ENCODE results near the gene SLC44A4. TPM values are rescaled to one million over a fixed set of nuclear protein-coding genes. Genes with fewer than 3 reads are reported as not detected.

SLC44A4 gene
- total and polyA plus RNA-seq, 9 of the 15 experiments (the other 6 are each of a cell fraction or from before 2014, with no cell fraction given): 7.9 to 18.6 (median 11.2) TPM

DNA sequence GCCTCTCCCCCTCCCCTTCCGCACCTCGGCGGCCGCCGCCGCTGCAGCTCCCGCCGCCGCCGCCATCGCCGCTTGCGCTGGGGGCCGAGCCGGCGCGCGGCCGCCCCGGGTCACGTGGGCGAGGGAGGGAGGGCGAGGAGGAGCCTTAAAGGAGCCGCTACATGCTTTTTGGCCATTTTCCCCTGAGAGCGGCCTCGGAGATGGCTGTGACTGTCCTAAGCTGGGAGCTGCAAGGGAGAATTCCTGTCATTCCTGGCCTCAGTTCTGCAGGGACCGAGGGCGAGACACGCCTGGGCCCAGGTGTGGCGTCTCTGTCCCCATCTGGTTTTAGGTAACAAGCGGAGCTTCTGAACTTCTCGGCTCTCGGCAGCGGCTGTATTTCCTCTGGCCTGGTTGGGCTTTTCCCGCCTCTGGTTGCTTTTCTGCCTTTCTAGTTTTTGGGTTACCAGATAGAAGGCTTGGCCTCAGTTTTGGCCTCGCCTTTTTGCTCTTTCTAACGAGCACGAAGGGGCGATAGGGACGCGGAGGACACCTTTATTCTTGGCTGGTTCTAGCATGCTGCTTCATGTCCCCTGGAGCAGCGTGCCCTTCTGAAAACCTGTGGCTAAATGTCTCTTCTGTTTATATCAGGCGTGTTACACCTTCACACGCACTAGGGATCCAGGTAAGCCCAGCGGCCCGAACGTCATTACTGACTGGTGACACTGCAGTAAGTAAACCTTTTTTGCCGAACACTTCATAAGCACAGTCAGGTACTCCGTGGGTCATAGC, 19.0 kb upstream of the SLC44A4 start, which contains the start of gene EHMT2 (continued):
- TF ChIP-seq RBBP5 (IDR thresholded peaks at IDR 0.05; ENCODE audit: borderline replicate concordance, insufficient read depth, low read length, poor library complexity, severe bottlenecking): peak; percentile 81
- no peak for TF ChIP-seq MAFK (IDR thresholded peaks at IDR 0.05; ENCODE audit: low read length)
- TF ChIP-seq TCFL5 (CRISPR knock-in tag; conservative IDR thresholded peaks at IDR 0.05): no peak
- no peak for TF ChIP-seq ZNF76 (CRISPR knock-in tag; IDR thresholded peaks at IDR 0.05; ENCODE audit: borderline replicate concordance)
- TF ChIP-seq, protein P1, sequence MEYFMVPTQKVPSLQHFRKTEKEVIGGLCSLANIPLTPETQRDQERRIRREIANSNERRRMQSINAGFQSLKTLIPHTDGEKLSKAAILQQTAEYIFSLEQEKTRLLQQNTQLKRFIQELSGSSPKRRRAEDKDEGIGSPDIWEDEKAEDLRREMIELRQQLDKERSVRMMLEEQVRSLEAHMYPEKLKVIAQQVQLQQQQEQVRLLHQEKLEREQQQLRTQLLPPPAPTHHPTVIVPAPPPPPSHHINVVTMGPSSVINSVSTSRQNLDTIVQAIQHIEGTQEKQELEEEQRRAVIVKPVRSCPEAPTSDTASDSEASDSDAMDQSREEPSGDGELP (CRISPR knock-in tag; IDR thresholded peaks at IDR 0.05; ENCODE audit: borderline replicate concordance): peak; percentile 50
- TF ChIP-seq TRIM28 (IDR thresholded peaks at IDR 0.05): no peak
- TF ChIP-seq NCOR1 (IDR thresholded peaks at IDR 0.05): no peak
- TF ChIP-seq NCOA6 (IDR thresholded peaks at IDR 0.05): no peak
- TF ChIP-seq, protein P2, sequence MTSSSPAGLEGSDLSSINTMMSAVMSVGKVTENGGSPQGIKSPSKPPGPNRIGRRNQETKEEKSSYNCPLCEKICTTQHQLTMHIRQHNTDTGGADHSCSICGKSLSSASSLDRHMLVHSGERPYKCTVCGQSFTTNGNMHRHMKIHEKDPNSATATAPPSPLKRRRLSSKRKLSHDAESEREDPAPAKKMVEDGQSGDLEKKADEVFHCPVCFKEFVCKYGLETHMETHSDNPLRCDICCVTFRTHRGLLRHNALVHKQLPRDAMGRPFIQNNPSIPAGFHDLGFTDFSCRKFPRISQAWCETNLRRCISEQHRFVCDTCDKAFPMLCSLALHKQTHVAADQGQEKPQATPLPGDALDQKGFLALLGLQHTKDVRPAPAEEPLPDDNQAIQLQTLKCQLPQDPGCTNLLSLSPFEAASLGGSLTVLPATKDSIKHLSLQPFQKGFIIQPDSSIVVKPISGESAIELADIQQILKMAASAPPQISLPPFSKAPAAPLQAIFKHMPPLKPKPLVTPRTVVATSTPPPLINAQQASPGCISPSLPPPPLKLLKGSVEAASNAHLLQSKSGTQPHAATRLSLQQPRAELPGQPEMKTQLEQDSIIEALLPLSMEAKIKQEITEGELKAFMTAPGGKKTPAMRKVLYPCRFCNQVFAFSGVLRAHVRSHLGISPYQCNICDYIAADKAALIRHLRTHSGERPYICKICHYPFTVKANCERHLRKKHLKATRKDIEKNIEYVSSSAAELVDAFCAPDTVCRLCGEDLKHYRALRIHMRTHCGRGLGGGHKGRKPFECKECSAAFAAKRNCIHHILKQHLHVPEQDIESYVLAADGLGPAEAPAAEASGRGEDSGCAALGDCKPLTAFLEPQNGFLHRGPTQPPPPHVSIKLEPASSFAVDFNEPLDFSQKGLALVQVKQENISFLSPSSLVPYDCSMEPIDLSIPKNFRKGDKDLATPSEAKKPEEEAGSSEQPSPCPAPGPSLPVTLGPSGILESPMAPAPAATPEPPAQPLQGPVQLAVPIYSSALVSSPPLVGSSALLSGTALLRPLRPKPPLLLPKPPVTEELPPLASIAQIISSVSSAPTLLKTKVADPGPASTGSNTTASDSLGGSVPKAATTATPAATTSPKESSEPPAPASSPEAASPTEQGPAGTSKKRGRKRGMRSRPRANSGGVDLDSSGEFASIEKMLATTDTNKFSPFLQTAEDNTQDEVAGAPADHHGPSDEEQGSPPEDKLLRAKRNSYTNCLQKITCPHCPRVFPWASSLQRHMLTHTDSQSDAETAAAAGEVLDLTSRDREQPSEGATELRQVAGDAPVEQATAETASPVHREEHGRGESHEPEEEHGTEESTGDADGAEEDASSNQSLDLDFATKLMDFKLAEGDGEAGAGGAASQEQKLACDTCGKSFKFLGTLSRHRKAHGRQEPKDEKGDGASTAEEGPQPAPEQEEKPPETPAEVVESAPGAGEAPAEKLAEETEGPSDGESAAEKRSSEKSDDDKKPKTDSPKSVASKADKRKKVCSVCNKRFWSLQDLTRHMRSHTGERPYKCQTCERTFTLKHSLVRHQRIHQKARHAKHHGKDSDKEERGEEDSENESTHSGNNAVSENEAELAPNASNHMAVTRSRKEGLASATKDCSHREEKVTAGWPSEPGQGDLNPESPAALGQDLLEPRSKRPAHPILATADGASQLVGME (CRISPR knock-in tag; IDR thresholded peaks at IDR 0.05): no peak
- no peak for TF ChIP-seq CSDE1 (IDR thresholded peaks at IDR 0.05)
- no peak for TF ChIP-seq ZNF644 (tag; IDR thresholded peaks at IDR 0.05; ENCODE audit: low read depth)
- TF ChIP-seq U2AF2 (optimal IDR thresholded peaks at IDR 0.05; ENCODE audit: low read depth, low read length): no peak
- TF ChIP-seq, protein P3, sequence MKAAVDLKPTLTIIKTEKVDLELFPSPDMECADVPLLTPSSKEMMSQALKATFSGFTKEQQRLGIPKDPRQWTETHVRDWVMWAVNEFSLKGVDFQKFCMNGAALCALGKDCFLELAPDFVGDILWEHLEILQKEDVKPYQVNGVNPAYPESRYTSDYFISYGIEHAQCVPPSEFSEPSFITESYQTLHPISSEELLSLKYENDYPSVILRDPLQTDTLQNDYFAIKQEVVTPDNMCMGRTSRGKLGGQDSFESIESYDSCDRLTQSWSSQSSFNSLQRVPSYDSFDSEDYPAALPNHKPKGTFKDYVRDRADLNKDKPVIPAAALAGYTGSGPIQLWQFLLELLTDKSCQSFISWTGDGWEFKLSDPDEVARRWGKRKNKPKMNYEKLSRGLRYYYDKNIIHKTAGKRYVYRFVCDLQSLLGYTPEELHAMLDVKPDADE (conservative IDR thresholded peaks at IDR 0.05; ENCODE audit: control insufficient read depth, low read depth, low read length): 0 out of 2 replicates have a peak, but pooled peaks have one; percentile 25
- no peak for TF ChIP-seq TFAM (CRISPR knock-in tag; conservative IDR thresholded peaks at IDR 0.05)
- TF ChIP-seq, protein P4, sequence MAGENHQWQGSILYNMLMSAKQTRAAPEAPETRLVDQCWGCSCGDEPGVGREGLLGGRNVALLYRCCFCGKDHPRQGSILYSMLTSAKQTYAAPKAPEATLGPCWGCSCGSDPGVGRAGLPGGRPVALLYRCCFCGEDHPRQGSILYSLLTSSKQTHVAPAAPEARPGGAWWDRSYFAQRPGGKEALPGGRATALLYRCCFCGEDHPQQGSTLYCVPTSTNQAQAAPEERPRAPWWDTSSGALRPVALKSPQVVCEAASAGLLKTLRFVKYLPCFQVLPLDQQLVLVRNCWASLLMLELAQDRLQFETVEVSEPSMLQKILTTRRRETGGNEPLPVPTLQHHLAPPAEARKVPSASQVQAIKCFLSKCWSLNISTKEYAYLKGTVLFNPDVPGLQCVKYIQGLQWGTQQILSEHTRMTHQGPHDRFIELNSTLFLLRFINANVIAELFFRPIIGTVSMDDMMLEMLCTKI (IDR thresholded peaks at IDR 0.05; ENCODE audit: partially characterized antibody): no peak
- TF ChIP-seq CREM (IDR thresholded peaks at IDR 0.05; ENCODE audit: low read depth): peak; percentile 36; the same call in 1 of the 2 replicates
- TF ChIP-seq, protein P5, sequence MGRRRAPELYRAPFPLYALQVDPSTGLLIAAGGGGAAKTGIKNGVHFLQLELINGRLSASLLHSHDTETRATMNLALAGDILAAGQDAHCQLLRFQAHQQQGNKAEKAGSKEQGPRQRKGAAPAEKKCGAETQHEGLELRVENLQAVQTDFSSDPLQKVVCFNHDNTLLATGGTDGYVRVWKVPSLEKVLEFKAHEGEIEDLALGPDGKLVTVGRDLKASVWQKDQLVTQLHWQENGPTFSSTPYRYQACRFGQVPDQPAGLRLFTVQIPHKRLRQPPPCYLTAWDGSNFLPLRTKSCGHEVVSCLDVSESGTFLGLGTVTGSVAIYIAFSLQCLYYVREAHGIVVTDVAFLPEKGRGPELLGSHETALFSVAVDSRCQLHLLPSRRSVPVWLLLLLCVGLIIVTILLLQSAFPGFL (CRISPR knock-in tag; IDR thresholded peaks at IDR 0.05): 0 out of 2 replicates have a peak, but pooled peaks have one; percentile 89
